NCI-H510A treated with DMSO at 0.1 percent for 48 hours (cell line): Measurements from ENCODE around the gene CLK2.
A peak's percentile ranks its signal among the peaks of the same experiment; 100 is the strongest.
"Not testable (repeated sequence)": the region's sequence is repeated elsewhere in the genome, so short reads cannot be mapped to it uniquely, and the experiment has no call there.

Experiments used
- DNase-seq: peaks from one replicate; lab custom pipeline; 2025; lab: John Stamatoyannopoulos, UW

CLK2 gene

DNA sequence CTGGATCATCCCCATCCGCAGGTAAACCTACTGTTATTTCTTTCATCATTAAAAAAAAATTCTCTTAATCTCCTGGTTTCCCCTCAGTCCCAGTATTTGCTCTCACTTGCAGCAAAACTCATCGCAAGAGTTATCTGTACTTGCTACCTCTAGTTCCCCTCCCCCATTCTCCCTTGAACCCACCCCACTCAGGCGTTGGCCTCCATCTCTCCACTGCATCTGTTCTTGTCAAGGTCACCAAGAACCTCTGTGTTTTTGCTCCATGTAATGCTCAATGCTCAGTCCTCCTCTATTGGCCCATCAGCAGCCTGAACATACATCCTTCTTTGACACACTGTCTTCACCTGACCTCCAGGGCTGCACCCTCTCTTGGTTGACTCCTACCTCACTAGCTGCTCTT is 23.4 kb upstream of the CLK2 start:
- no peak for DNase-seq

GRCh38 chr1:155295942-155296267 is 22.6 kb upstream of the CLK2 start:
- DNase-seq: no peak

DNA sequence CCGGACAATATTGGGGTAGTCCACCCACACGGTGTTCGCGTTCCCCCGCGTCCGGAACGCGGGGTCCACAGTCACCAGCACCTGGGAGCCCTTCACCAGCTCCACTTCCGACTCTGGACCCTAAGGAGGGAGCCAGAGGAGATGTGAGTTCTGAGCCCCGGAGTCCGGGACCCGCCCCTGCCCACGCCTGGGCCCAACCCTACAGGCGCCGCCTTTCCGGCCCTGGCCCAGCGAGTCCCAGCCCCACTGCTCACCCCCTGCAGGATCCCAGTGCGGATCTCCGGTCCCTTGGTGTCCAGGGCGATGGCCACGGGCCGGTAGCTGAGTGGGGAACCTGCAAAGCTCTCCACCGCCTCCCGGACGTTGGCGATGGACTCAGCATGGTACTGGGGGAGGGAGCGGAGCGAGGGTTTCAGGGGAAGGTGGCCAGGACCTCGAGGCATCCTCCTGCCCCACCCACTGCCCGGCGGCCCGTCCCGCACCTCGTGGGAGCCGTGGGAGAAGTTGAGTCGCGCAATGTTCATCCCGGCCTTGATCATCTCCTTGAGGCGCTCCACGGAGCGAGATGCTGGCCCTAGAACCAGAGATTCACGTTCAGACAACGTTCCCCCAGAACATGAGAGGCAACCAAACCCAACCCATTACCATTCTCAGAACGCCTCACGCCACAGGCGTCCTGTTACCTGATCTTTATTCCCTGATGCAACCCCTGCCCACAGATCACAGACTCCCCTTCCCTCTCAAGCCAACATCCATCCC is 22.1 kb upstream of the CLK2 start:
- no peak for DNase-seq

DNA sequence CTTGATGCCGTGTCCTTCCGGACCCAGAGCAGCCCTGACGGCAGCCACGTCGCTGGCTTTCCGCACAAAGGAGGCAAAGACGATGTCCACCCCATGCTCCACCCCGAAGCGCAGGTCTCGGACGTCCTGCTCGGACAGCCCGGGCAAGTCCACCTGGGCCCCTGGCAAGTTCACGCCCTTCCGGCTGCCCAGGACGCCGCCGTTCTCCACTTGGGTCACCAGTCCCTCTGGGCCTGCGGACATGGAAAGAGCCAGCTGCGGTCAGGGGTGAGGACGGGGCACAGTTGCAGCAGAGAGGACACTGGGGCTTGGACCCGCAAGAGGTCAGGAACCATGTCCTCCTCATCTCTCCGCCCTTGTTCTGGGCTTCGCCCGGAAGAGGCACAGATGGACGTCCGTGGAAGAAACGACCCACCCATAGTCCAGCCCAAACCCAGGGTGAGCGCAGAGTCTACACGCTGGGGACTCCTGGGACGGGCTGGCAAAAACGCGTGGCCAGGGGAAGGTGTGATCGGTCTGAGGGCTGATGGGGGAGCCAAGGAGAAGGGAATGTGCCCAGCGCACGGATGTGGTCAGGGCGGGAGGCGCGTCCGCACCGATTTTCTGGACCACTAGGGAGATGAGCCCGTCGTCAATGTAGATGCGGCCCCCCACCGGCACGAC is 21.3 kb upstream of the CLK2 start:
- DNase-seq: no peak

- DNase-seq: no peak
Measured at GRCh38 chr1:155293086-155293749, 19.9 kb upstream of the CLK2 start.

- not testable (repeated sequence) for DNase-seq
Measured at GRCh38 chr1:155291006-155291405, 17.7 kb upstream of the CLK2 start.

GRCh38 chr1:155287987-155288543 is 14.8 kb upstream of the CLK2 start:
- no peak for DNase-seq

DNA sequence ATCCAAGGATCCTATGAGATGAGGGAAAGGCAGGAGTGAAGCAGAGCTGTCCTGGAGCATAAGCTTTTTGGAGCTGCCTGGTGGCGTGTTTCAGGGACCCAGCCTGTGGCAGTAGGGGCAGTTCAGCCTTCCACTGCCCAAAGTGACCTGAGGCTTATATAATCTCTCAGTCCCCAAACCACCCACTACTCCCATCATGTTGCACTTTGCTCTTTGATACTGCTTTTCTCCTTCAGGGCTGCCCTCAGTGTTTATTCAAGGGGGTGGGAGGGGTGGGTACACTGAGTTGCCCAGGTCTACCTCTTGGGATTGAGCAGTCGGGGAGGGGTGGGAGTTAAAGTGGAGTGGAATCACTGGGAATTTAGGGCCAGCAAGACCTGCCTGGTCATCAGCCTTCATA is 13.2 kb upstream of the CLK2 start:
- no peak for DNase-seq

GRCh38 chr1:155285631-155286044 is 12.3 kb upstream of the CLK2 start:
- DNase-seq: no peak

DNA sequence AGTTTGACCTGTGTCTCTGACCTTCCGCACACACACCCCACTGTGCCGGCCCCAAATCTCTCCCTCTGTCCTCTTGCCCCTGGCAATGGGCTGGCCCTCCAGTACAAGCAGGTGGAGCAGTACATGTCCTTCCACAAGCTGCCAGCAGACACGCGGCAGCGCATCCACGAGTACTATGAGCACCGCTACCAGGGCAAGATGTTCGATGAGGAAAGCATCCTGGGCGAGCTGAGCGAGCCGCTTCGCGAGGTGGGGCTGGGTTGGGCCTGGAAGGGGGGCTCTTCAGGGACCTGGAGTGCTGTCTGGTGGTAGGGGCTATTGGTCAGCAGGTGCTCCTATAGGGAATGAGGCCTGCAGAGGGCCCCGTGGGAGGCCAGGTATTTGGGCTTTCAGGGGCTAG is 11.8 kb upstream of the CLK2 start:
- DNase-seq: no peak

DNA sequence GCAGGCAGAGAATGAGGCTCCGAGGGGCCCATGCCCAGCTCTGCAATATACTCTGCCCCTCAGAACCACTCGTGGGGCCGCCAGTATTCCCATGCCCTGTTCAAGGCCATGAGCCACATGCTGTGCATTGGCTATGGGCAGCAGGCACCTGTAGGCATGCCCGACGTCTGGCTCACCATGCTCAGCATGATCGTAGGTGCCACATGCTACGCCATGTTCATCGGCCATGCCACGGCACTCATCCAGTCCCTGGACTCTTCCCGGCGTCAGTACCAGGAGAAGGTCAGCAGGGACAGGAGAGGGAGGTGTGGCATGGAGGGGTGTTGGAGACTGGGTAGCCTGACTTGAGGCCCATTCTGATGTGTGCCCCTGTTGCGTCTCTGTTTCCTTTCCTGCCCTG is 11.2 kb upstream of the CLK2 start:
- no peak for DNase-seq

GRCh38 chr1:155282488-155283091 is 9.3 kb upstream of the CLK2 start:
- DNase-seq: no peak

GRCh38 chr1:155279268-155279667 is 6.0 kb upstream of the CLK2 start:
- no peak for DNase-seq

DNA sequence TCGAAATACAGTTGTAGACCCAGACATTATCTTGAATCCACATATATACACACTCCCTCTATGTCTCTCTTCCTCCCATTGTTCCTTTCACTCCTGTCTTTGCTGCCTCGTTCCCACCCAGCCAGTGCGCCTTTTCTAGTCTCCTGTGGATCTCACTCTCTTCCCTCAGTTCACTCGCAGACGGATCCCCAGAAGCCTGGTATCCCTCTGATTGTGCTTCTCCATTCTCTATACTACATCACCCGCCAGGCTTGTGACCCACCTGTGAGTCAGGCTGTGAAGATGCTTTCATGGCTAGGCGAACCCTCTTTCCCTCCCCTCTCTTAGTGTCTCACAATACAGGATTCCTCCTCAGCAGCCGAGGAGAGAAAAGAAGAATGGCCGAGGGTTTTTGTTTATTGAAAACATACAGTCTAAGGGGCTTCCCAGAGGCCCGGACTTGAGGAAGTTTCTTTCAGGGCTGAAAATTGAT is 5.4 kb upstream of the CLK2 start:
- DNase-seq: no peak

- DNase-seq: peak; percentile 68
Measured at GRCh38 chr1:155277902-155278688, 4.8 kb upstream of the CLK2 start.

GRCh38 chr1:155277070-155277901 is 4.0 kb upstream of the CLK2 start, which contains the start of gene HCN3:
TSS of gene HCN3 (plus strand) at chr1:155277463. CDS start at chr1:155277591, 128 bp downstream.
- DNase-seq: peak; percentile 99

GRCh38 chr1:155272466-155273342 is 600 bp downstream of the CLK2 start:
- peak; percentile 77 for DNase-seq

DNA sequence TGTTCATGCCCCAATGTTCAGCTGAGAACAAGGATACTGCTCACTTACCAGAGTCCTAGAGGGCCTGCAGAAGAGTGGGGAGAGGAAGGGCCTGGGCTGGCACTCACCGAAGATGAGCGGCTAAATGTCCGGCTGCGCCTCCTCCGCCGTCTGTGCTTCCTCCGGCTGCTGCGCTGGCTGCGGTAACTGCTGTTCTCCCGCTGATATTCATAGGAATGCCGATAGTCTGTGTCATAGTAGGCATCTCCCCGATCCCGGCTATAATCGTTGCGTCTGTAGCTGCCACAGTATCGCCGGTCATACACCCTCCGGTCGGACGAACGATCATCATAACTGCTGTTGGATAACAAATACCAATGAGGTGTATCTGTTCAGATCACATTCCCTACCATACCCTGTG is 3.9 kb downstream of the CLK2 start:
- DNase-seq: no peak

DNA sequence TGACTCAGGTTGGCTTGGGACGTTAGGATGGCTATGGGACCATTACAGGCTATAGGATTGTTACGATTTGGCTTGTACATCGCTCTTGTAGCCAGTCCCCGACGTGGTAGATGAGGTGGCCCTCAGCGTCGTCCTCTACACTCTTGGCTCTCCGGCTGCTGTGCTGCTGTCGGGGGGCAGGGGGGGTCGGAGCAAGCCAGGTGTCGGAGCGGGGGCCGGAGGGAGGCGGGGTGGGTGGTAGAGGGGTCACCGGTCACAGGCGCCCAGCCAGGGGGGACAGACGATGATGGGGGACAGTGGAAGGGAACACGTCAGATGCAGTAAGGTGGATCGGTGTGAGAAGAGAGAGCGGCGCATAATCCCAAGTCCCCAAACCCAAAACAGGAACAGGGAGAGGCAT is 4.7 kb downstream of the CLK2 start:
- DNase-seq: no peak

DNA sequence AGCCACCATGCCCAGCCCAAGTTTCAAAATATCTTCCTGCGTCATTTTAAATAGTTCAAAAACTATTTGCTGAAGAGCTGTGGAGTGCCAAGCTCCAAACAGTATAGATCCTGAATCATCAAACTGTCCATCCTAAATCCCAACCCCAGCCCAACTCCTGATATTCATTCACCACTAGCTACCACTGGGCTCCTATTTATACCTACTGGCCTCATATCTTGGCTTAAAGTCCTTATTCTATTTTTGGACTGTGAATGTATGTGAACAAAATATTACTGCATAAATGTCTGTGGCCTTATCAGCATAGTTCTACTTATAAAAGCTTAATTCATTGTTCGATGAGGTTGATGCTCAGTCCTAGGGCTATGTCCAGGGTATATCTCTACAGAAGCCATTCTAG is 5.9 kb downstream of the CLK2 start:
- no peak for DNase-seq
